ENCODE results near the gene PHF21A.
A peak's percentile ranks its signal among the peaks of the same experiment; 100 is the strongest.

PHF21A gene

DNA sequence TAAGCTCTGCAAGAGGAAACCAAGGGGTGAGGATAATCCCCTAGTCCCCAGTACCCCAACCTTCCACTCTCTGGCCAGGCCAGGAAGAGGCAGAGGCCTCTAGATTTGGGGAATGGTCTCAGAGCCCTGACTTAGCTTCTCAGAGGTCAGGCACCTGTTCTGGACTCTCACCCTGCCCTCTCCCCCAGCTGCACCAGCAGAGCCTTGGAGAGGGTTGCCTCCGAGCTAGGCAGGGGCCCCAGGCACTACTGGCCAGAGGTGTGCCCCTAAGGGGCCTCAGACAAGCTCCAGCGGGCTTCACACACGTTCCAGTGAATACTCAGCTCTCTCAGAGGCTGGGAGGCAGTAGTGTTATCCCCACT is 222.2 kb downstream of the PHF21A start:
- Histone ChIP-seq H3K27me3 (peaks cover 25 to 55% (median 40%) of the 10 kb centered on the region in 11 experiments), H3K36me3 (no peaks in the 10 kb centered on the region), H4K20me1 (peaks cover 0 to 78% (median 16%) of the 10 kb centered on the region in 11 experiments; a peak in 13 of 22 replicates), H3K9ac (peak overlapping the region in 2 of 11 experiments; percentile 37 to 70; a peak in 2 of 22 replicates), H3K4me2 (peak overlapping the region; percentile 79 to 92 (median 86)), H3K4me1 (peaks cover 14 to 24% (median 18%) of the 10 kb centered on the region in 10 experiments; a peak in 18 of 20 replicates), H3K4me3 (peak overlapping the region; percentile 49 to 73 (median 62); a peak in 17 of 20 replicates), H3K9me3 (replicated peaks in 1 of 11) (no peaks in the 10 kb centered on the region), H3K27ac (peak overlapping the region in 1 of 11 experiments; percentile 61; a peak in 2 of 22 replicates)
- TF ChIP-seq Cebpa-rat (IDR thresholded peaks at IDR 0.05), result no peak

DNA sequence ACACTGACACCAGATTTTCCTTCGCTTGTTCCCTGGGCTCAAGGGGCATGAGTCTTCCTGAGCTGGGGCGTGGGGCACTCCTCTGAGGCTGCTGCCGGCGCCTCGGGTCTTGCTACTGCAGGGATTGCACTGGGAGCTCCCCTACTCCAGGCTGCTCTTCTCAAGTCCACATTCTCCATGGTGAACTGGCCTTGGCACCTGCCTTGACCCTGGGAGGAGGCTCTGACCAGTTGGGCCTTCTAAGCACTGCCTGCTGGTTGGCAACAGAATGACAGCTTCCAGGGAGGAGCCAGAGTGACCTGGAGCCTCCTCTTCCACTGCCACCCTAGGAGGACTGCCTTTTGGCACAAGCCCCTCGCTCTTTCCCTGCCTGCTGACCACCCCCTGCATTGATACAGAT is 223.7 kb downstream of the PHF21A start:
- no peak overlapping the region for H3K27ac ChIP-seq
- H3K4me3 ChIP-seq, result no peak overlapping the region
- peaks cover 13 to 18% (median 16%) of the 10 kb centered on the region in 10 experiments; a peak in 18 of 20 replicates for H3K4me1 ChIP-seq
- TF ChIP-seq Cebpa-rat (IDR thresholded peaks at IDR 0.05), result no peak
- H3K4me2 ChIP-seq, result no peak overlapping the region
- H3K9ac ChIP-seq, result no peak overlapping the region
- H3K36me3 ChIP-seq, result no peaks in the 10 kb centered on the region
- H3K9me3 ChIP-seq (replicated peaks in 1 of 11), result no peaks in the 10 kb centered on the region
- H4K20me1 ChIP-seq, result peaks cover 0 to 77% (median 16%) of the 10 kb centered on the region in 11 experiments; a peak in 13 of 22 replicates
- H3K27me3 ChIP-seq, result peaks cover 25 to 55% (median 40%) of the 10 kb centered on the region in 11 experiments

DNA sequence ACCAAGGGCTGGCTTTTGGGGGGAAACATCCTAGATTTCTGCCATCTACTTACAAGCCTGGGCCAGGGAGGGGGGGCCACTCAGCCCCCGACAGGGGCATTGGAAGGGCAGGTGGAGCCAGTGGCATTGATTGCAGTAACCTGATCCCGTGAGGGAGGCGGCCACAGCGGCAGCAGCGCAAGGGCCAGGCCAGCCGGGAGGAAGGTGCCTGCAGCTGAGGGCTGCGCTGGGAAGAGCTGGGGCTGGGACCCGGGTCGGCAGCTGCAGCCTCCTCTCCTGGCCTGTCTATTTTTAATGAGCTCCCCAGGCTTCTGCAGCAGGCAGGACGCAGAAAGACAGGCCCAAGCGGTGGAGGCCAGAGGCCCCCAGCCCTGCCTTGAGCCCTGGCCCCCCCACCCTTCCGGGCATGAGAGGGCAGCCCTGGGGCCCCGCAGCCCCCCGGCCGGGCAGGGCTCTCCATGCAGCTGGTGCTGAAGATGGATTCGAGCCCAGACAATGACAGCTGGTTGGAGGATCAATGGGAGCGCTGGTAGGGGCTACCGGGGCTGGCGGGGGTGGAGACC is 224.8 kb downstream of the PHF21A start:
- Histone ChIP-seq H3K9ac (no peak overlapping the region), H3K4me3 (no peak overlapping the region), H4K20me1 (peaks cover 0 to 70% (median 11%) of the 10 kb centered on the region in 11 experiments; a peak in 13 of 22 replicates), H3K4me1 (peaks cover 13 to 18% (median 16%) of the 10 kb centered on the region in 10 experiments; a peak in 18 of 20 replicates), H3K4me2 (no peak overlapping the region), H3K36me3 (no peaks in the 10 kb centered on the region), H3K27ac (no peak overlapping the region), H3K27me3 (peaks cover 24 to 50% (median 36%) of the 10 kb centered on the region in 11 experiments), H3K9me3 (replicated peaks in 1 of 11) (no peaks in the 10 kb centered on the region)
- no peak for TF ChIP-seq Cebpa-rat (IDR thresholded peaks at IDR 0.05)

DNA sequence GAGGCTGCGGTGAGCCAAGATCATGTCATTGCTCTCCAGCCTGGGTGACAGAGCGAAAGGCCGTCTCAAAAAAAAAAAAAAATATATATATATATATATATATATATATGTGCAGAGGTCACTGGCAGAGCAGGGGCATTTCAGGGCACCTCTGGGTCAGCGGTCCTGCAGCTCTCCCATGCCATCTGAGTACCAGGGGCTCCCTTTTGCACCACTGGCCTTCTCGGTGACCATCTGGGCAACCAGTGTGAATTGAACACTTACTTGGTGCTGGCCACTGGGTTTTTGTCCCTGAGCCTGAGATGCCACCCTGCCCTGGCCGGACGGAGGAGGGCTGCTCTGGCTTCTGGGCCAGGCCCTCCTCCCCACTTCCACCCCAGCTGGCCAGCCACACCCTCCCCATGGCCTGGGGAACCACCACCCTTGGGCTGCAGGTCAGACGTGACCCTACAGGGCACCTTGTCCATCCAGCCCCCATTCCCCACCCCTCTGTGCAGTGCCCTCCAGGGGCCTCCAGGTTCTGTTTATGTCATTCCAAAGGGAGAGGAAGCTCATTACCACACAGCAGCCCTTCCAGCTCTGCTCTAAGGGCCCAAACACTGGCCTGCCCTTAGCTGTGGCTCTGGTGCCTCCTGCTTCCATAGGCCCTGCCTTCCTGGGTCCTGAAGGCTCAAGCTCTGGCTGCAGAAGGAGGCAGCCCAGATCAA is 225.5 kb downstream of the PHF21A start:
- Histone ChIP-seq H4K20me1 (peaks cover 0 to 62% (median 3%) of the 10 kb centered on the region in 11 experiments; a peak in 13 of 22 replicates), H3K4me1 (peaks cover 12 to 18% (median 14%) of the 10 kb centered on the region in 10 experiments; a peak in 18 of 20 replicates), H3K27me3 (peaks cover 16 to 42% (median 28%) of the 10 kb centered on the region in 11 experiments), H3K36me3 (no peaks in the 10 kb centered on the region), H3K4me2 (no peak overlapping the region), H3K9me3 (replicated peaks in 1 of 11) (no peaks in the 10 kb centered on the region), H3K4me3 (no peak overlapping the region), H3K27ac (no peak overlapping the region), H3K9ac (no peak overlapping the region)
- no peak for TF ChIP-seq Cebpa-rat (IDR thresholded peaks at IDR 0.05)

DNA sequence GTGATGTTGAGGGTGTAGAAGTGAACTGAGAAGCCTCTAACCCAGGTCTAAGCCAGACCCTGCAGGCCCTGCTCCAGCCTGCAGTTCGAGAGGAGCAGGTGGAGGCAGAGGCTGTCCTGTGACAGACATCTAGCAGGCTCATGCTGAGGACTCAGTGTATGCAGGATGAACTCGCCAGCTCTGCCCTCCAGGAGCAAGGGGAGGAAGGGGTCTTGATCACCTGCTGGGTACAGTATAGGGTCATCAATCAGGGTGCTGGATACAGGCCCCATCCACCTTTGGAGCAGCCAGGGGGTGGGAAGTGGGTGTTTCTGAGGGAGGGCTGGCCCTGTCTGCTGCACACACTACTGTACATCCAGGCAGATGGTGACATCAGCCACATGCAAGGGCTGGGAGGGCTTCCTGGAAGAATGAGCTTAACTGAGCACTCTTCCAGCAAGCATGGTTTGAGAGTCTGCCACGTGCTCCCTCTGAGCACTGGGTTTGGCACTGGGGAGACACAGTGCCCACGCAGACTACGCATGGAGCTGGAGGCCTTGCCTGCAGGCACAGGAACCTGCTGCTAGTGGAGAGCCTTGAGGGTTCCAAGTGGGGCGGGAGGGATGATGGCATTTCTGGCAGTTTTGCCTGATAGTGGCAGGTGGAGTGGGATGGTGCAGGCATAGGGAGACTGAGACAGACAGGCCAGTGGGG is 226.6 kb downstream of the PHF21A start:
- Histone ChIP-seq H3K9me3 (replicated peaks in 1 of 11) (no peaks in the 10 kb centered on the region), H3K4me3 (no peak overlapping the region), H3K36me3 (no peaks in the 10 kb centered on the region), H3K27me3 (peaks cover 6 to 32% (median 17%) of the 10 kb centered on the region in 11 experiments; a peak in 18 of 22 replicates), H3K9ac (no peak overlapping the region), H3K27ac (no peak overlapping the region), H3K4me2 (no peak overlapping the region), H4K20me1 (peaks cover 0 to 65% (median 0%) of the 10 kb centered on the region in 11 experiments; a peak in 11 of 22 replicates), H3K4me1 (peaks cover 6 to 16% (median 9%) of the 10 kb centered on the region in 10 experiments; a peak in 18 of 20 replicates)
- no peak for TF ChIP-seq Cebpa-rat (IDR thresholded peaks at IDR 0.05)

DNA sequence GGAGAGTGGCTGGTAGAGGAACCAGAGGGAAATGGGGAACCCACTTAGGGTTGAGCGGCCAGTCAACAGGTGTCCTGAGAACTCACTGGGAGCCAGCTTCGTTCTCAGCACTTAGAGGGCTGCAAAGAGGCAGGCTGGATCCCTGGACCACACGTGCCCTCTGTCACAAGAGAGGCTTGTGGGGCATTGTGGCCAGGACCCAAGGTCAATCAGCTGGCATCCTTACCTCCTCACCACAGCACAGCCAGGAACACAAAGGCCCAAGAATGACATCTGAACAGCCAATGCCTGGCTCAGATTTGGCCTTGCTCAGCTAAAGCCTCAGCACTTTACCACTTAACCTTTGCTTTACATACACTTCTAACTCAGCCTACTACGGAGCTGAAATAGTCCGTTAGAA is 228.4 kb downstream of the PHF21A start:
- Histone ChIP-seq H3K9me3 (replicated peaks in 1 of 11) (no peaks in the 10 kb centered on the region), H3K27me3 (peaks cover 0 to 13% (median under 1%) of the 10 kb centered on the region in 11 experiments; a peak in 9 of 22 replicates), H4K20me1 (peaks cover 0 to 57% (median 3%) of the 10 kb centered on the region in 11 experiments; a peak in 10 of 22 replicates), H3K4me3 (no peak overlapping the region), H3K36me3 (no peaks in the 10 kb centered on the region), H3K27ac (no peak overlapping the region), H3K4me2 (no peak overlapping the region), H3K4me1 (no peaks in the 10 kb centered on the region), H3K9ac (no peak overlapping the region)
- no peak for TF ChIP-seq Cebpa-rat (IDR thresholded peaks at IDR 0.05)

DNA sequence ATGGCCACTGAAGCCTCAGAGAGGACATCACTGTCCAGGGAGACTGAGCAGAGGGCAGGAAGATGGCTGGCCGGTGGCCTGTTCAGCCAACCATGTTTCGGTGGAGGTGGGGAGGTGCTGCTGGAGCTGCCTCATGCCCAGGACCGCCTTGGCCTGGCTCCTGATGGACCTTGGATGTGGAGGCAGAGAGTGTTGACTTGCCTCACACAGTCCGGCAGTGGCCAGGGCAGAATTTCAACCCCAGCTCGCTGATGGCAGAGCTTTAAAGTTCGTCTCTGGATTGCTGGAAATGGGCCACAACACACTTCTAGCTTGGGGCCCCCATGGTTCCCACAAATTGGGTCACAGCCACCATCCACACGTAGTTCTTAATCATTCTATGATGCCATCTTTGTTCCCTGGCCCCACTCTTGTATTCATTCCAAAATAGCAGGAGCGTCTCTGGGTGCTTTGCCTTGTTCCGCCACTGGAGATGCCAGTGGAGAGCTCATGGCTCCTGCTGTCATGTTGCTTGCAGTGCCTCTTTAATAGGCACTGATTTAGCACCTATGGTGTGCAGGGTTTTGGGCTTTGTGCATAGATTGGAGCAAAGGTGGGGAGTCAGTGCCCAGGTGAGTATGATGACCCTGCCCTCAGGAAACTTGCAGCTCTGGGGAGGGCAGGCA is 230.2 kb downstream of the PHF21A start:
- no peak for TF ChIP-seq Cebpa-rat (IDR thresholded peaks at IDR 0.05)
- no peaks in the 10 kb centered on the region for H3K36me3 ChIP-seq
- H3K4me3 ChIP-seq, result no peak overlapping the region
- peaks cover 0 to 57% (median 18%) of the 10 kb centered on the region in 11 experiments; a peak in 16 of 22 replicates for H4K20me1 ChIP-seq
- peaks cover 0 to 2% (median under 1%) of the 10 kb centered on the region in 10 experiments; a peak in 6 of 20 replicates for H3K4me1 ChIP-seq
- no peaks in the 10 kb centered on the region for H3K9me3 ChIP-seq (replicated peaks in 1 of 11)
- no peak overlapping the region for H3K27ac ChIP-seq
- no peak overlapping the region for H3K4me2 ChIP-seq
- no peak overlapping the region for H3K9ac ChIP-seq
- peaks cover 0 to 7% (median 3%) of the 10 kb centered on the region in 11 experiments; a peak in 11 of 22 replicates for H3K27me3 ChIP-seq

DNA sequence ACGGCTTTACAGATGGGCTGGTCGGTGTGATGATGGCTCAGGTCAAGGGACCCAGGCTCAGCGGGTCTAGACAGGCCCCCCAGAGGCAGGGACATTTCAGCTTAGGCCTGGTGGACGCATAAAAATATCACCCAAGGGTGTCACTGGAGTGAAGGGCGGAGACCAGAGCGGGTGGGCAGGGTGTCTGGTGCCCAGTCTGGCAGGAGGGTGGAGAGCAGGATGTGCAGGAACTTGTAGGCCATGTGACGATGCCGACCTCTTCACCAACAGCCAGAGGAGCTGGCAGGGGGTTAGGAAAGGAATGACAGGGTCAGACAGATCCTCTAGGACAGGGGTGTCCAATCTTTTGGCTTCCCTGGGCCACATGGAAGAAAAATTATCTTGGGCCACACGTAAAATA is 231.3 kb downstream of the PHF21A start:
- H3K4me3 ChIP-seq, result no peak overlapping the region
- H3K9ac ChIP-seq, result no peak overlapping the region
- peaks cover 0 to 9% (median 4%) of the 10 kb centered on the region in 10 experiments; a peak in 7 of 20 replicates for H3K4me1 ChIP-seq
- H3K9me3 ChIP-seq (replicated peaks in 1 of 11), result no peaks in the 10 kb centered on the region
- no peaks in the 10 kb centered on the region for H3K36me3 ChIP-seq
- no peak overlapping the region for H3K4me2 ChIP-seq
- peaks cover 0 to 11% (median 7%) of the 10 kb centered on the region in 11 experiments; a peak in 13 of 22 replicates for H3K27me3 ChIP-seq
- H3K27ac ChIP-seq, result no peak overlapping the region
- no peak for TF ChIP-seq Cebpa-rat (IDR thresholded peaks at IDR 0.05)
- peaks cover 0 to 56% (median 25%) of the 10 kb centered on the region in 11 experiments; a peak in 18 of 22 replicates for H4K20me1 ChIP-seq
